ENCODE results near the gene DEPDC4.
"Not testable (repeated sequence)": the region's sequence is repeated elsewhere in the genome, so short reads cannot be mapped to it uniquely, and the experiment has no call there.

The DEPDC4 gene

DNA sequence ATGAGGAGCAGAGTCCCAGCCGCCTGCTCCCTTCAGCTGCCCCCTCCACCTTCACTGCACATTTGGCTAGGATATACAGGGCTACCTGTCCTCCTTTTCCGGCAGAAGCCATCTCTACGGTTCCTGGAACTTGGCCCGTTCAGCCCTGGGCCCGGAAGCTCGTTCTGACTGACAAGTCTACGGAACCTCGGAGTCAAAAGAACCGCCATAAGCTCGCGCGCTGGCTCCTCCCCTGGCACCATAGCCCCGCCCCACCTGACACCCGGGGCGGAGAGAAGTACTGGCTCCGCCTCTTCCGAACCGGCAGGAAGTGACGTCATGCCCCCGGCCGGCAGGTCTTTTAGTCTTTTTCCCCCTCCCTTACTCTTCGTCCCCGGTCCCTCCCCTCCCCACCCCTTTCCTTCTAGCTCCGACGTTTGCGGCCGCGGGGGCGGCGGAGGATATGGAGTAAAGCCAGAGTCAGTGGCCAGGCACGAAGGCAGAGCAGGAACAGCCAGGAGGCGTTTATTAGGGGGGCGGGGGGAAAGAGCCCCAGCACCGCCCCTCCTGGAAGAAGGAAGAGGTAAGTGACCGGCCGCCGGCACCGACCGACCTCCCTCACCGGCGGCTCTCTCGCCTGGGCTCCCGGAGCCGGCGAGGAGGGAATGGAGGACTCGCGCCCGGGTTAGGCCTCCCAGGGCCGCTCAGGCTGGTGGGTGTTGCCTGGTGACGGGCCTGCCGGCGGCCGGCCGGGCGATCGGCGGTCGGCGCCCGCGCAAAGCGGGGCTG lies at the start of gene DEPDC4, which contains the start of gene SCYL2:
DEPDC4 (minus strand) TSS at position 245 of the 768 bp plus-strand sequence; CDS start at position 242, 3 bp downstream.
SCYL2 (plus strand) TSS at position 343 of the 768 bp plus-strand sequence. CDS start 15,794 bp downstream, outside the sequence.
- DNase-seq (ENCODE audit: low spot score): peak; percentile 92

DNA sequence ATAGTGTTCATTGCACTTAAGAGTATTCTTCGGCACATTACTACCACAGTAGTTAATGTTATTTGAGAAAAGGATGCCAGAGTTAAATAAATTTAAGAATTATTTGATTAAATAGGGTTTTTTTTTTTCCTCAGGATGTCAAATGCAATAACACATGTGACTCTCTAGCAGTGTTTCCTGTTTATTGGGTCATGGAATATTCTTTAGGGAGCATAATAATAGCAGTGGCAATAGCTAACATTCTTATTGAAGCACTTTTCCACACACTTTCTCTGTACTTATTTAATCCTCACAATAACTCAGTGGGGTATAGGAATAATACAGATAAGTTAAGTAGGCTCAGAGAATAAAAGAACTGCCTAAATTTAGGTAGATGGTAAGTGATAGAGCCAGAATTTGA lies 44.4 kb upstream of the DEPDC4 start:
- DNase-seq (ENCODE audit: low spot score): no peak

DNA sequence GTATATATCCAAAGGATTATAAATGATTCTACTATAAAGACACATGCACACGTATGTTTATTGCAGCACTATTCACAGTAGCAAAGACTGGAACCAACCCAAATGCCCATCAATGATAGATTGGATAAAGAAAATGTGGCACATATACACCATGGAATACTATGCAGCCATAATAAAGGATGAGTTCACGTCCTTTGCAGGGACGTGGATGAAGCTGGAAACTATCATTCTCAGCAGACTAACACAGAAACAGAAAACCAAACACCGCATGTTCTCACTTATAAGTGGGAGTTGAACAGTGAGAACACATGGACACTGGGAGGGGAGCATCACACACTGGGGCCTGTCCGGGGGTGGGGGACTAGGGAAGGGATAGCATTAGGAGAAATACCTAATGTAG lies 41.3 kb upstream of the DEPDC4 start:
- not testable (repeated sequence) for DNase-seq (ENCODE audit: low spot score)

DNA sequence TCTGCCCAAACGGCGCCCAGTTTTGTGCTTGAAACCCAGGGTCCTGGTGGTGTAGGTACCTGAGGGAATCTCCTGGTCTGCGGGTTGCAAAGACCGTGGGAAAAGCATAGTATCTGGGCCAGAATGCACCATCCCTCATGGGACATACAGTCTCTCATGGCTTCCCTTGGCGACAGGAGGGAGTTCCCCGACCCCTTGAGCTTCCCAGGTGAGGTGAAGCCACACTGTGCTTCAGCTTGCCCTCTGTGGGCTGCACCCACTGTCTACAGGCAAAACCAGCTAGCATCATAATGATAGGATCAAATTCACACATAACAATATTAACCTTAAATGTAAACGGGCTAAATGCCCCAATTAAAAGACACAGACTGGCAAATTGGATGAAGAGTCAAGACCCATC lies 37.5 kb upstream of the DEPDC4 start:
- DNase-seq (ENCODE audit: low spot score): not testable (repeated sequence)

DNA sequence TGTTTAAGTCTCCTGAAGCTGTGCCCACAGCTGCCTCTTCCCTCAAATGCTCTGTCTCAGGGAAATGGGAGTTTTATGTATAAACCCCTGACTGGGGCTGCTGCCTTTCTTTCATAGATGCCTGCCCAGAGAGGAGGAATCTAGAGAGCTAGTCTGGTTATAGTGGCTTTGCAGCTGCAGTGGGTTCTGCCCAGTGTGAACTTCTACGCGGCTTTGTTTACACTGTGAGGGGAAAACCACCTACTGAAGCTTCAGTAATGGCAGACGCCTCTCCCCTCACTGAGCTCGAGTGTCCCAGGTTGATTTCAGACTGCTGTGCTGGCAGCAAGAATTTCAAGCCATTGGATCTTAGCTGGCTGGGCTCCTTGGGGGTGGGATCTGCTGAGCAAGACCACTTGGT lies 37.0 kb upstream of the DEPDC4 start:
- DNase-seq (ENCODE audit: low spot score): no peak

DNA sequence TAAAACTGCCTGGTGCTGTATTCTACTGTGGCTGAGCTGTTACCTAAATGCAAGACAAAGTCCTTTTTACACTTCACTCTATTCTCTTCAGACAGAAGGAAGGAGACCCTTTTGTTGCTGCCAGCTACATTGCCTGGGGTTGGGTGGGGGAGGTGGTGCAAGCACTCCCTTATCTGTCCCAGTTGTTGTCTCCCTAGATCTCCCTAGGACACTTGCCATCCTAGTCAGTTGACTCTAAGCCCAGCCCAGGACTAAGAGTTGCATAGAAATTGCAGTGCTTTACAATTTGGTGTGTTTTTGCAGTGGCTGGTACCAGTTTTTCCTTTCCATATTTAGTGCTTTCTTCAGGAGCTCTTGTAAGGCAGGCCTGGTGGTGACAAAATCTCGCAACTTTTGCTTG lies 35.2 kb upstream of the DEPDC4 start:
- DNase-seq (ENCODE audit: low spot score): no peak

DNA sequence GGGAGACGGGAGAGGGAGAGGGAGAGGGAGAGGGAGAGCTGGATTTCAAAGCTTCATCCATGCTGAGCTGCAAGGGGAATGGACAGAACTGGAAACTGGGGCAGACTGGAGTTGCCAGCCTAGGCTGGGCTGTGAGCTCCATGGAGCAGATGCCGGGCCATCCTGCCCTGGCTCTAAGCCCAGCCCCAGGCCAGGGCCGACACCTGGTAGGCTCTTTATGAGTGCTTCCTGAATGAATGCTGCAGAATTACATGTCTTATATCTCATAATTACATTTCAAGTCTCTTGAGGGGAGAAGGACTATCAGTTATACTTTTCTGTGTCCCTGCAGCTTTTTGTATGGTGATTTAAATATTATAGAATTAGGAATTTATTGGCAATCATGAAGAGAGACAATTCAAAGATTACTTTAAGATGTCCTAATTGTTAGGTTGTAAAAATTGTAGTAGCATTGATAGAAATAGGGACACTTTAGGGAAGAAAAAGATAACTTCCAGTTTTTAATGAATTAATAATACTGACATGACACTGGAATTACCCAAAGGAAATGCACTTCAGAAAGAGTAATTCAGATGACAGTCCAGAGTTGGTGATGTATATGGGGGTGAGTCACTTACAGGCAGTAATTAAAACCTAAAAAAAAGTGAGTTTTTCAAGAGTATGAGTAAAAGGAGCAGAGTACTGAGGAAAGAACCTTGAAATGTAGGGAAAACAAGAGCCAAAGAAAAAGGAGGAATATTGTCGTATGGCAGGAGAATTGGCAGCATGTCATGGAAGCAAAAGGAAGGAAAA lies 29.1 kb upstream of the DEPDC4 start:
- no peak for DNase-seq (ENCODE audit: low spot score)

DNA sequence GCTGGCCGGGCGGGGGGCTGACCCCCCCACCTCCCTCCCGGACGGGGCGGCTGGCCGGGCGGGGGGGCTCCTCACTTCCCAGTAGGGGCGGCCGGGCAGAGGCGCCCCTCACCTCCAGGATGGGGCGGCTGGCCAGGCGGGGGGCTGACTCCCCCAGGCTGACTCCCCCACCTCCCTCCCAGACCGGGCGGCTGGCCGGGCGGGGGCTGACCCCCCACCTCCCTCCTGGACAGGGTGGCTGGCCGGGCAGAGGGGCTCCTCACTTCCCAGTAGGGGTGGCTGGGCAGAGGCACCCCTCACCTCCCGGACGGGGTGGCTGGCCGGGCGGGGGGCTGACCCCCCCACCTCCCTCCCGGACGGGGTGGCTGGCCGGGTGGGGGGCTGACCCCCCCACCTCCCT lies 27.5 kb upstream of the DEPDC4 start:
- DNase-seq (ENCODE audit: low spot score): not testable (repeated sequence)

DNA sequence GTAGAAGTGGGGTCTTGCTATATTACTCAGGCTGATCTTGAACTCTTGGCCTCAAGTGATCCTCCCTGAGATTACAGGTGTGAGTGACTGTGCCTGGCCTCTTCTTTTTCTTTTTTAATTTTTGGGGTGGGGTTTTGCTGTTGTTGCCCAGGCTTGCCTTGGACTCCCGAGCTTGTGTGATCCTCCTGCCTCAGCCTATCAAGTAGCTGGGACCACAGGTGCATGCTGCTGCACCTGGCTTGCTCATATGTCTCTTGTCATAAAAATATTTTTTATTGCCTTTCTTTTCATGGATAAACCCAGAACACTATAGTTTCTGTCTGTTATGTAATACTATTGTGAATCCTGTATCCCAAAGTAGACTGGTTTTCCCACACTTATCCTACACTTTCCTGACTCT lies 26.1 kb upstream of the DEPDC4 start:
- no peak for DNase-seq (ENCODE audit: low spot score)

DNA sequence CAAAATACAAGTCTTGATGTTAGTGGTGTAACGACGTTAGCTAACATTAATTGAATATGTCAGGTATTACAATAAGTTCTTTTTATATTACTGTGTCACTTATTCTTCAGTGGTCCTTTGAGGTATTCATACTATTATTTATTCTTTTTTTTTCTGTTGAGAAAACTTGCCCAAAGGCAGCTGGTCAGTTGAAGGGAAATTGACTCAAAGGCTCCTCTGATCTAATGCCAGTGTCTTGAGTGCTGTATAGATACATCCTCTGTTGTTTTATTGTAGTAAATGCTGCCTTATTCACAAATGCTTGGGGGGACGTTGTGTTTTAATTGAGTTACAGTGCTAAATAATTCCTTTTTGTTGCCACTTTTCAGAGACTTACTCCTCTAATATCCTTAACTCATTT lies 23.1 kb upstream of the DEPDC4 start:
- no peak for DNase-seq (ENCODE audit: low spot score)

DNA sequence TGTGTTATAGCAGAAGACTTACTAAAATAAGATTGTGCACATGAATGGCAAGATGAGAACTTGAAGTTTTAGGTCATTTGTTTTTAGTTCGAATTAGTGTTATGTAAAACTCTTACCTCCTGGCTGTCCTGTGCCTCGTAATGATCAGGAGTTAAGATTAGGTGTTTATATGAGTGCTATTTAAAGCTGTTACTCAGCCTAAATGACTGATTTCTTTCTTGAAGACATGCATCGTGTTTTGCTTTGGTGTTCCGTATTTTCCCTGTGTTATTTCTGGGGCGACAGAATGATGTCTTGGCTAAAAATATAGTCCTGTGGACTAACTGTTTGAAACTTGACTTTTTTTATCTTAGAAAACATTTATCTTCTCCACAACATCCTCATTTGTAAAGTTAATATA lies 22.2 kb upstream of the DEPDC4 start:
- DNase-seq (ENCODE audit: low spot score): no peak

DNA sequence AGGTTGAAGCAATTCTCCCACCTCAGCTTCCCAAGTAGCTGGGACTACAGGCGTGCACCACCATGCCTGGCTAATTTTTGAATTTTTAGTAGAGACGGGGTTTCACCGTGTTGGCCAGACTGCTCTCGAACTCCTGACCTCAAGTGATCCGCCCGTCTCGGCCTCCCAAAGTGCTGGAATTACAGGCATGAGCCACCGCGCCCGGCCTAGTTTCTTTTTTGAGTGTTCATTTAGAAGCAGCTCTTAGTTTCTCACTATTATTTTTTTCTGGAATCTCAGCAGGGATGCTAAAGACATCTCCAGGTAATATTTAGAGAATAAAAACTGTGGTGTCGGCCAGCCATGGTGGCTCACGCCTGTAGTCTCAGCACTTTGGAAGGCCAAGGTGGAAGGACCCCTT lies 17.7 kb upstream of the DEPDC4 start:
- not testable (repeated sequence) for DNase-seq (ENCODE audit: low spot score)

DNA sequence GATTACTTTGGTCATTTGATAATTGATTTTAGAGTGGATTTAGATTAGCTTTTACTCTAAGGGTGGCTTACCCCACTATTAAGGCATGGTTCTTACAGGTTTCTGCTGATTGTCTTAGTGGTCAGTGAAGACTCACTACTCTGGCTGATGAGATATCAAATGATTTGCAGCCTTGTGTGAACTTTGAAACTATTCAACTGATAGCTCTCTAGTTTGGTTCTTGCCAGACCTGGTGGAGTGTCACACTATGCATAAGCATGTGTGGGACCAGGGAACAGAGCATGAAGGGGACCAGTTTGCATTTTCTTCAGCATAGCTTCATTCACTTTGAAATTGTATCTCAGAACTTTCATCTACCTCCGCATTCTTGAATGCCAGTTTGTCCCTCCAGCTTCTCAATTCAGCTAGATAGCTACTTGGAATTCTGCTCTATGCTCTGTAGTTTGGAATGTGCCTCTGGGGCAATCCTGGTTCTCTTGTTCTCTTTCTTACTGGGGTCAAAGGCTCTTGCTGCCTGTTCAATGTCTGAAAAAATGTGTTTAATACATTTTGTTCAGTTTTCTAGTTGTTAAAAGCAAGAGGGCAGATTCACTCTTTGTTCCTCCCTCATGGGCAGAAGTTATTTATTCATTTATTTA lies 12.8 kb upstream of the DEPDC4 start:
- no peak for DNase-seq (ENCODE audit: low spot score)

DNA sequence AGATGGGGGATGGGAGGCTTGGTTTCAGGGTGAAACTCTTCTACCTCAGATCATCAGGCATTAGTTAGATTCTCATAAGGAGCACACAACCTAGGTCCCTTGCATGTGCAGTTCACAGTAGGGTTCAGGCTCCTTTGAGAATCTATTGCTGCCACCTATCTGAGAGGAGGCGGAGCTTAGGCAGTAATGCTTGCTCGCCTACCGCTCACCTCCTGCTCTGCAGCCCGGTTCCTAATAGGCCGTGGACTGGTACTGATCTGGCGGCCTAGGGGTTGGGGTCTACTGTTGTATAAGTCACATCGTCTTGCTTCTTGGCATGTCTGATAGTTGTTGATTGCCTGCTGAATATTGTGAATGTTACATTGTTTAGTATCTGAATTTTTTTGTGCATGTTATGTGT lies 12.3 kb upstream of the DEPDC4 start:
- DNase-seq (ENCODE audit: low spot score): no peak

DNA sequence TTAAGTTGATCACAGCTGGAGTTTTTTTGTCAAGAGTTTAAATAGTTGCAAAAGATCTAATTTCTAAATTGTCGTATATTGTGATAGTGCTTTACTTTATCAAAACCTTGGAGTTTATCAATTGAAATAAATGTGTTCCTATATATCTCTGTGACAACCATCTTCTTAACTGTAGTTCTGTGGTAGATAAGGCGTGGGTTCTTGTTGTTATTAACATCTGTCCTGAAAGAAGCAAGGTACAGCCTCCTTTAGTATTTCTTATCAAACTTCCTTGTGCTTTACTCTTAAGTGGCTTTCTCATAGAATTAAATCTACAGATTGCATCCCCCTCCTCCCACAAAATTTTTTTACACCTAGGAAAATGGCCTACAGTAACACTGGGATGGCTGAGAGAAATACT lies 7.4 kb upstream of the DEPDC4 start:
- DNase-seq (ENCODE audit: low spot score): no peak

DNA sequence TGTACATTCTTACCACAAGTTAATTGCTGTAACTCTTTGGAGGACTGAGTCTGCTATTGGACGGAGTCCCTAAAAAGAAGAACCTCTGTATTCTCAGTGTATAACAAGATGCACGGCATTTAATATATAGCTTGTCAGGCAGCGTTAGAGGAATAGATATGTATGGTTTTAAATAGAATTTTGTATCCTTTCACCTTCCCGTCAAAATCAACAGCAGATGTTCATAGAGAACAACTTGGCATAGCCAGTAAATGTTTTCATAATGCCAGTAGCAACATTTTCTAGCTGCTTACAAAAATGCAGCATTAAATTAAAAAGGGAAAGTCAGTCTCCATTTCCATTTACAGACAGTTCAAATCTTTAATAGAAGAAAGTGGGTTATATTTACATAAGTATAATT lies 6.9 kb upstream of the DEPDC4 start:
- no peak for DNase-seq (ENCODE audit: low spot score)

DNA sequence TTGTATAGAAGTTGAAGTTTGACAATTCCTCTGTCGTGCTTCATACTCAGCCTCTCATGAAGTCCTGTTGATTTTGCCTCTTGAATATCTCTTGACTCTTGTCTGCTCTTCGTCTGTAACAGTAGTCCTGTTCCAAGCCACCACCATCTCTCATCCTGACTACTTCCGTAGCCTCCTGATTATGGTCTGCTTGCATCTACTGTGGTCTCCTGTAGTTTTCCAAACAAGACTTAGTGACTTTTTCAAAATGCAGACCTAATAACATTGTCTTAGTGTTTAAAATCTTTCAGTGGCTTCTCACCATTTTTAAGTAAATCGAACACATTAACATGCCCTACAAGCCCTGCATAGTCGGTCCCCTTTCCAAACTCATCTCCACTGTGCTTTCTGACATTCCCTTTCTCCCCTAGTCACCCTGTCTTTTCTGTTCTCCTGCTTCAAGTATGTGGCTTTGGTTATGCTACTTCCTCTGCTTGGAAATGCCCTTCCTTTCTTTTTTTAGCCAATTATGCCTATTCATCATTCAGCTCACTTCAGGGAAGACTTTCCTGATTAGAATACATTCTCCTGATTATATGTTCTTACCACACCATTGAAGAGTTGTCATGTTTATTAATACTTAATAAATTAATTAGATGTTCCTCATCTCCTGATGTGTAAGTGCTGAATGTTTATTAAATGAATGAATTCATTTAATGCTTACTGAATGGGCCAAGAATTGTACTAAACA lies 2.1 kb upstream of the DEPDC4 start:
- DNase-seq (ENCODE audit: low spot score): no peak

DNA sequence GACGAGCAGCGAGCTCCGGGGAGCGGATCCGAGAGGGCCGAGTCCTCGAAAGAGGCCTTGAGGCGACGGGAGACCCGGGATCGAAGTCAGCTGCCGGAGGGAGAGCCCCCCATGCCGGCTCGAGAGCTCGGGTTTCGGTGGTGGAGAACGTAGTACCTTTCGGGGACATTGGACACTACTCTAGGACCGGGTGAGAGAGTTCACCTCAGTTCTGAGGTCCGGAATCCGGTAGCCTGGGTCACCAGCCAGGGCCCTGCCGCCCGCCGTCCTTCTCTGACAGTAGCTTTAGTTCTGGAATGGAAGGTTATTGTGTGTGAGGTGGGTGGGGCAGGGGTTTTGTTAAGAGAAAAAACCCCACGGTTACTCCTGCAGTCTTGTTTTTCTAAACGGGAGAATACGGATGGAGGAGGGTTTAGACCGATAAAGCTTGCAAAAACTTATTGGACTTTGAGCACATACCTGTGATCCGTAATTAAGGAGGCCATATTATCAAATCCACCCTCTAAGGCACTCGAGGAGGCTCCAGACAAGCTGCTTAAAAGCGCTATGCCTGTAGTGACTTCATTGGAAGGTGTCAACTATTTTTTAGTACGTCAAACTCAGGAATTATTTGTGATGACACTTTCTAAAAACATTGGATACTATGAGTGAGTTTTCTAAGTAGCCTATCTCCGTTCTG lies 863 bp upstream of the DEPDC4 start:
- peak; percentile 7 for DNase-seq (ENCODE audit: low spot score)

DNA sequence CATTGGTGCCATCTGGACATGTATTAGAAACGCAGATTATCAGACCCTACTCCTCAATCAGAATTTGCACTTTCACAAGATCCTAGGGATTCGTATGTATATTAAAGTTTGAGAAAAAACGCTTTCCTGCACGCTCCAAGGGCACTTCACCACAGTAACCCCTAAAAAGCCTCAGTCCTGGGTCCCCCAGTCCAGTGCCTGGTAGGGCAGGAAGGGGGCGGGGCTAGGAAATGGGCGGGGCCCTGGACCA lies 369 bp downstream of the DEPDC4 start:
- DNase-seq (ENCODE audit: low spot score): peak; percentile 91

DNA sequence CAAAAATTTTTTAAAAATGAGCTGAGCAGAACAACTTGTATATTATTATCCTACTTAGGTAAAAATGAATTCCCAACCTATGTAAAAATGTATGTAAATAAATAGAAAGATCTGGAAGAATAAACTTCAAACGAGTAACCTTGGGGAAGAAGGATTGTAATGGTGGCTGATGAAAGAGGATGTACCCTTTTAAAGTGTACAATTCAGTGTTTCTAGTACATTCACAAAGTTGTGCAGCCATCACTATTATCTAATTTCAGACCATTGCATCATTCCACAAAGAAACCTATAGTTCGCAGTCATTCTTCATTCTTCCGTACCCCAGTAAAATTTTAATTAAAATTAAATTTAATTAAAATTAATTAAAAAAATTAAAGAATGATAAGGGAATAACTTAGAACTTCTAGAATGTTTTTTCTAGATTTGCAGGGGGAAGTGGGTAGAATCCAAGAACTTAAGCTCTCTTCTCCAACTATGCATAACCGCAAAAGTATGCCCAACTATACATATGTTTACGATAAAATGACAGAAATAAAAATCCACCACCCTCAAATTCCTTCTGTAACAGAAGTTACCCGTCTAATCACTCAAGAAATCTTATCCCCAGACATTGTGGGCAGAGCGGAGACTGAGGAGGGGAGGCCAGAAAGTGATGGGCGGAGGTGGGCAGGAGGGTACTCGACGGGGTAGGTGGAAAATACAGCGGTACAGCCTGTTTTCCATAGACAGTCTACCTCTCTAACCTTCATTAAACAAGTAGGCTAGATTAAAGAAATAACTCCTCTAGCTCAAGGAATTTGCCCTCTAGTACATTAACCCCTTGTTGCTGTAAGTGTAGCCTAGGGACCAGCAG lies 921 bp downstream of the DEPDC4 start:
- no peak for DNase-seq (ENCODE audit: low spot score)

DNA sequence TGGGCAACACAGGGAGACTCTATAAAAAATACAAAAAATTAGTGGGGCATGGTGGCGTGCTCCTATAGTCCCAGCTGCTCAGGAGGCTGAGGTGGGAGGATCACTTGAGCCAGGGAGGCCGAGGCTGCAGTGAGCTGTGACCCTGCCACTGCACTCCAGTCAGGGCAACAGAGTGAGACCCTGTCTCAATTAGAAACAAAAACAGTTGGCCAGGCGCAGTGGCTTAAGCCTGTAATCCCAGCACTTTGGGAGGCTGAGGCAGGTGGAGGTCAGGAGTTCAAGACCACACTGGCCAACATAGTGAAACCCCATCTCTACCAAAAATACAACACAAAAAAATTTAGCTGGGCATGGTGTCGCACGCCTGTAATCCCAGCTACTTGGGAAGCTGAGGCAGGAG lies 1.8 kb downstream of the DEPDC4 start:
- DNase-seq (ENCODE audit: low spot score): not testable (repeated sequence)

Measured in CD4-positive, alpha-beta T cell treated with Interleukin-15 for 4 hours (primary cell).